ENCODE data around the gene ADAMTSL5.

GRCh38 chr19:1495051-1495798 is 17.6 kb downstream of the ADAMTSL5 start:
- no peak for TF ChIP-seq CTCF (IDR thresholded peaks at IDR 0.05 in 2 of 3, conservative IDR thresholded peaks at IDR 0.05 in 1 of 3; ENCODE audit: insufficient read depth in 2 of 3, low read depth in 1 of 3, low read length in 3 of 3)
- no peak for TF ChIP-seq TAF1 (IDR thresholded peaks at IDR 0.05; ENCODE audit: control insufficient read depth, extremely low read depth, insufficient read depth, low read length, severe bottlenecking)
- TF ChIP-seq CLOCK (CRISPR knock-in tag; IDR thresholded peaks at IDR 0.05; ENCODE audit: borderline replicate concordance) = no peak
- no peak for TF ChIP-seq FOXK1 (CRISPR knock-in tag; IDR thresholded peaks at IDR 0.05; ENCODE audit: borderline replicate concordance)
- TF ChIP-seq ZNF766 (CRISPR knock-in tag; conservative IDR thresholded peaks at IDR 0.05) = no peak
- TF ChIP-seq SAFB2 (IDR thresholded peaks at IDR 0.05; ENCODE audit: borderline replicate concordance, low read depth, low read length, severe bottlenecking) = no peak
- TF ChIP-seq SIN3B (IDR thresholded peaks at IDR 0.05; ENCODE audit: low read depth) = no peak
- TF ChIP-seq NONO (IDR thresholded peaks at IDR 0.05; ENCODE audit: low read depth in 2 of 2, low read length in 1 of 2) = no peak
- TF ChIP-seq TFAM (CRISPR knock-in tag; conservative IDR thresholded peaks at IDR 0.05) = no peak
- TF ChIP-seq ZNF717 (CRISPR knock-in tag; IDR thresholded peaks at IDR 0.05) = no peak
